HCT116 (cell line): ENCODE data around the gene STAT6. TPM values are rescaled to one million over a fixed set of nuclear protein-coding genes. Genes with fewer than 3 reads are reported as not detected.

Experiments
- ATAC-seq: fragments of 200-7000 bp; cut with Tn5 transposase; 2 replicates; pipeline ENCODE4 v1.9.1; 2020; ENCODE audit warnings: mild to moderate bottlenecking, moderate library complexity
- BruUV-seq: library from RNA; stranded (reverse); fragments of 400-500 nt; replicated peaks from 2 replicates; lab custom pipeline; 2021; lab: Mats Ljungman, UMichigan
- CTCF ChIA-PET: fragments of 300-600 bp; sonication (Branson Sonifier 250); formaldehyde crosslinking; loops from one replicate; lab custom pipeline; 2021; ENCODE audit warnings: antibody characterized with exemption; lab: Charles Lee
- POLR2A ChIA-PET: fragments of 300-600, 350-600 bp; sonication (Branson Sonifier 250); formaldehyde crosslinking; loops from one replicate; lab custom pipeline; 2021; ENCODE audit warnings: antibody characterized with exemption; lab: Charles Lee
- RAD21 ChIA-PET, 2 experiments: fragments of 300-600 bp; sonication (Branson Sonifier 250); formaldehyde crosslinking; loops; one replicate each; lab custom pipeline; 2023; ENCODE audit warnings: low total read pairs in 2 of 2; ENCODE audit not compliant: uncharacterized antibody in 2 of 2, unreplicated experiment in 2 of 2, low non-redundant PET in 1 of 2; lab: Charles Lee
- DNase-seq: peaks from one replicate; pipeline ENCODE4 v3.0.0-alpha.2; 2010; ENCODE audit warnings: low read depth, low spot score
- H2AFZ ChIP-seq: fragments of 200-600 bp; shearing (Covaris generic), sonication (generic); 2 replicates; pipeline ENCODE4 v1.6.1; 2017; ENCODE audit warnings: low read depth, mixed run types, mixed read lengths, antibody characterized with exemption, low read length; ENCODE audit not compliant: poor library complexity, severe bottlenecking
- H3K27ac ChIP-seq: 2 replicates; pipeline ENCODE4 v1.5.1; 2012; ENCODE audit warnings: low read depth, low read length
- H3K27me3 ChIP-seq: fragments of 200-600 bp; sonication (generic); 2 replicates; pipeline ENCODE4 v1.6.1; 2016; ENCODE audit warnings: mixed run types, low read length, mixed read lengths; ENCODE audit not compliant: insufficient read depth
- H3K36me3 ChIP-seq, 2 experiments: fragments of 200-500 bp in 1 of 2; fragments of 200-600 bp in 1 of 2; sonication (Bioruptor generic) in 1 of 2; sonication (generic) in 1 of 2; 2 replicates each; pipeline versions ENCODE4 v1.5.1 to v1.6.1; 2014 to 2016; ENCODE audit warnings: low read length in 2 of 2, inconsistent platforms in 1 of 2, mixed read lengths in 1 of 2, mixed run types in 1 of 2; ENCODE audit not compliant: insufficient read depth in 2 of 2, control insufficient read depth in 1 of 2
- H3K4me1 ChIP-seq, 2 experiments: fragments of 200-600 bp in 1 of 2; sonication (generic) in 1 of 2; 2 replicates each; pipeline versions ENCODE4 v1.5.1 to v1.6.1; 2012 to 2017; ENCODE audit warnings: low read length in 2 of 2, inconsistent platforms in 1 of 2, mild to moderate bottlenecking in 1 of 2, mixed read lengths in 1 of 2, mixed run types in 1 of 2, moderate library complexity in 1 of 2; ENCODE audit not compliant: insufficient read depth in 2 of 2, control insufficient read depth in 1 of 2
- H3K4me2 ChIP-seq: fragments of 200-600 bp; sonication (generic); 2 replicates; pipeline ENCODE4 v1.6.1; 2017; ENCODE audit warnings: mixed run types, low read length, mixed read lengths
- H3K4me3 ChIP-seq, 2 experiments: fragments of 200-600 bp in 1 of 2; sonication (generic) in 1 of 2; replicated peaks in 1 of 2; 2 replicates each; pipeline ENCODE4 v1.5.1; 2011 to 2016; ENCODE audit warnings: low read length in 2 of 2, control low read depth in 1 of 2, low read depth in 1 of 2, mild to moderate bottlenecking in 1 of 2, mixed read lengths in 1 of 2, mixed run types in 1 of 2
- H3K79me2 ChIP-seq: fragments of 200-600 bp; sonication (generic); 2 replicates; pipeline ENCODE4 v1.6.1; 2017; ENCODE audit warnings: mild to moderate bottlenecking, mixed run types, low read length, moderate library complexity, mixed read lengths; ENCODE audit not compliant: insufficient read depth
- H3K9ac ChIP-seq: fragments of 200-600 bp; sonication (generic); 2 replicates; pipeline ENCODE4 v1.6.1; 2016; ENCODE audit warnings: low read length, mixed read lengths
- H3K9me2 ChIP-seq: fragments of 200-600 bp; sonication (generic), shearing (Covaris generic); 2 replicates; pipeline ENCODE4 v1.6.1; 2017; ENCODE audit warnings: mixed run types, mild to moderate bottlenecking, moderate library complexity; ENCODE audit not compliant: insufficient read depth
- H3K9me3 ChIP-seq, 2 experiments: fragments of 200-500 bp in 1 of 2; fragments of 200-600 bp in 1 of 2; sonication (Bioruptor generic) in 1 of 2; sonication (generic) in 1 of 2; 2 replicates each; pipeline ENCODE4 v1.6.1; 2014 to 2017; ENCODE audit warnings: low read length in 2 of 2, mixed read lengths in 2 of 2, inconsistent platforms in 1 of 2, low read depth in 1 of 2, mild to moderate bottlenecking in 1 of 2, mixed run types in 1 of 2, moderate library complexity in 1 of 2; ENCODE audit not compliant: control insufficient read depth in 1 of 2, insufficient read depth in 1 of 2
- H4K20me1 ChIP-seq: fragments of 200-600 bp; sonication (generic), shearing (Covaris generic); 2 replicates; pipeline ENCODE4 v1.6.1; 2017; ENCODE audit warnings: mixed run types, mild to moderate bottlenecking, moderate library complexity; ENCODE audit not compliant: insufficient read depth
- ATF3 ChIP-seq: IDR thresholded peaks from 2 replicates; pipeline ENCODE4 v1.6.1; 2012
- CBX3 ChIP-seq: IDR thresholded peaks from 2 replicates; pipeline ENCODE4 v1.6.1; 2012; ENCODE audit warnings: low read depth
- CEBPB ChIP-seq: IDR thresholded peaks from 2 replicates; pipeline ENCODE4 v1.6.1; 2012; ENCODE audit warnings: low read depth
- EGR1 ChIP-seq: IDR thresholded peaks from 2 replicates; pipeline ENCODE4 v1.6.1; 2012; ENCODE audit warnings: low read depth
- ELF1 ChIP-seq: IDR thresholded peaks from 2 replicates; pipeline ENCODE4 v1.6.1; 2012; ENCODE audit warnings: low read depth, borderline replicate concordance
- EZH2 ChIP-seq: fragments of 200-600 bp; sonication (generic); IDR thresholded peaks from 2 replicates; pipeline ENCODE4 v1.6.1; 2017; ENCODE audit warnings: antibody characterized with exemption, mixed run types
- EZH2phosphoT487 ChIP-seq: fragments of 200-600 bp; IDR thresholded peaks from 2 replicates; pipeline ENCODE4 v1.6.1; 2018; ENCODE audit warnings: antibody characterized with exemption, borderline replicate concordance
- FOSL1 ChIP-seq: IDR thresholded peaks from 2 replicates; pipeline ENCODE4 v1.6.1; 2012; ENCODE audit warnings: low read depth
- JUND ChIP-seq: IDR thresholded peaks from 2 replicates; pipeline ENCODE4 v1.6.1; 2012
- POLR2AphosphoS5 ChIP-seq: IDR thresholded peaks from 2 replicates; pipeline ENCODE4 v1.6.1; 2011; ENCODE audit warnings: mild to moderate bottlenecking, low read depth, low read length, moderate library complexity
- RAD21 ChIP-seq: IDR thresholded peaks from 2 replicates; pipeline ENCODE4 v1.6.1; 2012; ENCODE audit warnings: low read depth, mild to moderate bottlenecking
- REST ChIP-seq: IDR thresholded peaks from 2 replicates; pipeline ENCODE4 v1.6.1; 2012; ENCODE audit warnings: low read depth
- SIN3A ChIP-seq: IDR thresholded peaks from 2 replicates; pipeline ENCODE4 v1.6.1; 2012; ENCODE audit warnings: low read depth
- SRF ChIP-seq: IDR thresholded peaks from 2 replicates; pipeline ENCODE4 v1.6.1; 2012; ENCODE audit warnings: low read depth
- TCF7L2 ChIP-seq: IDR thresholded peaks from 2 replicates; pipeline ENCODE4 v1.7.0; 2011; ENCODE audit warnings: borderline replicate concordance, inconsistent platforms; ENCODE audit not compliant: insufficient read depth, insufficient read length; ENCODE audit errors: extremely low read depth
- YY1 ChIP-seq: IDR thresholded peaks from 2 replicates; pipeline ENCODE4 v1.6.1; 2011; ENCODE audit warnings: low read length, low read depth, moderate library complexity, mild to moderate bottlenecking; ENCODE audit not compliant: insufficient replicate concordance; ENCODE audit errors: extremely low read depth
- ZNF274 ChIP-seq: fragments of 200-500 bp; sonication (Bioruptor generic); IDR thresholded peaks from 2 replicates; pipeline ENCODE4 v1.6.1; 2014; ENCODE audit warnings: mild to moderate bottlenecking, low read depth, low read length, inconsistent platforms
- intact Hi-C: fragments of 100-400 bp; cut with micrococcal nuclease; formaldehyde crosslinking; loops from 2 replicates; pipeline ENCODE4 v1.10.0; 2022
- total RNA-seq: library from RNA; stranded (reverse); gene quantifications from one replicate; pipeline ENCODE4 v1.2.1, GENCODE V29; 2021; ENCODE audit not compliant: unreplicated experiment
- TF ChIP-seq, protein P1 (sequence below): IDR thresholded peaks from 2 replicates; pipeline ENCODE4 v1.6.1; 2011; ENCODE audit warnings: mild to moderate bottlenecking, low read length, moderate library complexity; ENCODE audit not compliant: insufficient replicate concordance; ENCODE audit errors: extremely low read depth
- TF ChIP-seq, protein P2 (sequence below): IDR thresholded peaks from 2 replicates; pipeline ENCODE4 v1.6.1; 2012

Gene STAT6
- total RNA-seq, 1 experiment from 2014 or later = 78.5 TPM

- Histone ChIP-seq H2AFZ (no peak overlapping the region), H3K79me2 (no peaks in the 10 kb centered on the region), H4K20me1 (no peaks in the 10 kb centered on the region), H3K27me3 (no peaks in the 10 kb centered on the region), H3K9me2 (no peaks in the 10 kb centered on the region), H3K9ac (no peak overlapping the region), H3K27ac (no peak overlapping the region), H3K9me3 (no peaks in the 10 kb centered on the region), H3K4me1 (no peaks in the 10 kb centered on the region), H3K4me3 (no peak overlapping the region), H3K4me2 (no peak overlapping the region), H3K36me3 (peaks cover 0 to 2% of the 10 kb centered on the region in 2 experiments; a peak in 1 of 4 replicates)
- ChIA-PET CTCF (no interaction called here), RAD21 (no interaction called here), POLR2A (no interaction called here)
- TF ChIP-seq RAD21 (no peak), EGR1 (no peak), ATF3 (no peak), ELF1 (no peak), POLR2AphosphoS5 (no peak), SIN3A (no peak), YY1 (no peak), SRF (no peak), CEBPB (no peak), REST (no peak), ZNF274 (no peak), JUND (no peak), FOSL1 (no peak), CBX3 (no peak), TCF7L2 (no peak), EZH2phosphoT487 (no peak), EZH2 (no peak)
- TF ChIP-seq, protein P1, sequence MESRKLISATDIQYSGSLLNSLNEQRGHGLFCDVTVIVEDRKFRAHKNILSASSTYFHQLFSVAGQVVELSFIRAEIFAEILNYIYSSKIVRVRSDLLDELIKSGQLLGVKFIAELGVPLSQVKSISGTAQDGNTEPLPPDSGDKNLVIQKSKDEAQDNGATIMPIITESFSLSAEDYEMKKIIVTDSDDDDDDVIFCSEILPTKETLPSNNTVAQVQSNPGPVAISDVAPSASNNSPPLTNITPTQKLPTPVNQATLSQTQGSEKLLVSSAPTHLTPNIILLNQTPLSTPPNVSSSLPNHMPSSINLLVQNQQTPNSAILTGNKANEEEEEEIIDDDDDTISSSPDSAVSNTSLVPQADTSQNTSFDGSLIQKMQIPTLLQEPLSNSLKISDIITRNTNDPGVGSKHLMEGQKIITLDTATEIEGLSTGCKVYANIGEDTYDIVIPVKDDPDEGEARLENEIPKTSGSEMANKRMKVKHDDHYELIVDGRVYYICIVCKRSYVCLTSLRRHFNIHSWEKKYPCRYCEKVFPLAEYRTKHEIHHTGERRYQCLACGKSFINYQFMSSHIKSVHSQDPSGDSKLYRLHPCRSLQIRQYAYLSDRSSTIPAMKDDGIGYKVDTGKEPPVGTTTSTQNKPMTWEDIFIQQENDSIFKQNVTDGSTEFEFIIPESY = no peak
- TF ChIP-seq, protein P2, sequence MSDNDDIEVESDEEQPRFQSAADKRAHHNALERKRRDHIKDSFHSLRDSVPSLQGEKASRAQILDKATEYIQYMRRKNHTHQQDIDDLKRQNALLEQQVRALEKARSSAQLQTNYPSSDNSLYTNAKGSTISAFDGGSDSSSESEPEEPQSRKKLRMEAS = no peak
- BruUV-seq = no TSS peak
- no peak for ATAC-seq
- DNase-seq = no peak
- intact Hi-C loops = no loop called here
These were observed 41.5 kb upstream of the STAT6 start for GRCh38 chr12:57152639-57153038.
